ENCODE data around the gene PER1.

GRCh38 chr17:8101721-8102120 is 50.5 kb downstream of the PER1 start:
- TF ChIP-seq CTCF (IDR thresholded peaks at IDR 0.05): no peak
- TF ChIP-seq POLR2A (IDR thresholded peaks at IDR 0.05): no peak
